HL-60 (cell line): ENCODE data around the gene MACROD1.

Source experiments
- DNase-seq, 2 experiments: peaks; one replicate each; pipeline ENCODE4 v3.0.0-alpha.2; 2010 to 2020; ENCODE audit warnings: low read depth in 1 of 2, low spot score in 1 of 2
- H3K27ac ChIP-seq: fragments of 250-450 bp; sonication (Bioruptor Pico); replicated peaks from 2 replicates; pipeline ENCODE4 v1.5.1; 2020; ENCODE audit warnings: mild to moderate bottlenecking, moderate library complexity
- H3K27me3 ChIP-seq: fragments of 250-450 bp; sonication (Bioruptor Pico); 2 replicates; pipeline ENCODE4 v1.5.1; 2021; ENCODE audit warnings: mild to moderate bottlenecking, moderate library complexity; ENCODE audit not compliant: insufficient read depth, poor library complexity, severe bottlenecking
- H3K4me3 ChIP-seq: replicated peaks from 2 replicates; pipeline ENCODE4 v1.5.1; 2011; ENCODE audit warnings: mild to moderate bottlenecking, control low read depth, low read length; ENCODE audit not compliant: insufficient read depth
- GABPA ChIP-seq: IDR thresholded peaks from 2 replicates; pipeline ENCODE4 v1.6.1; 2012; ENCODE audit warnings: low read depth
- POLR2AphosphoS5 ChIP-seq: IDR thresholded peaks from 2 replicates; pipeline ENCODE4 v1.6.1; 2012; ENCODE audit warnings: low read depth
- SPI1 ChIP-seq: IDR thresholded peaks from 2 replicates; pipeline ENCODE4 v1.6.1; 2012; ENCODE audit warnings: low read depth, mild to moderate bottlenecking, borderline replicate concordance
- TF ChIP-seq, protein P1 (sequence below): IDR thresholded peaks from 2 replicates; pipeline ENCODE4 v1.6.1; 2012; ENCODE audit warnings: low read depth; ENCODE audit not compliant: insufficient replicate concordance
- TF ChIP-seq, protein P2 (sequence below): IDR thresholded peaks from one replicate; pipeline ENCODE4 v1.5.1; 2011; ENCODE audit warnings: low read length, control low read depth, inconsistent platforms; ENCODE audit not compliant: insufficient read depth

The MACROD1 gene

DNA sequence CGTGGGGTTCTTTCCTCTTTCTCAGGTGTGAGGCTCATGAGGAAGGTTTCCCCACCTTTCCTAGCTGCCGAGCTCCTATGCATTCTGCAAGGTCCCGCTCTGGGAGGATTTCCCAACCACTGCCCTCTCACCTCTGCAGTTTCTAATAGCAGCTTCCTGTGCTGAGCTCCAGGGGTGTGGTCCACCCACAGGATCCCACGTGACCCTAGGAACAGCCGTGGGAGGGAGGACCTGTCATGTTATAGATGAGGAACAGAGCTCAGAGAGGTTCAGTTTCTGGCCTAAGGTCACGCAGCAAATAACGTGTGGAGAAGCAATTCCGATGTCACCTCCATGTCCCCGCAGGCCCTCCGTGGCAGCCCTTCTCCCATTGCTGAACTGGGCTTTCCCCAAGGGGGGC is 91.7 kb downstream of the MACROD1 start:
- Histone ChIP-seq H3K4me3 (no peak overlapping the region), H3K27me3 (no peaks in the 10 kb centered on the region), H3K27ac (no peak overlapping the region)
- no peak for TF ChIP-seq GABPA
- TF ChIP-seq, protein P1, sequence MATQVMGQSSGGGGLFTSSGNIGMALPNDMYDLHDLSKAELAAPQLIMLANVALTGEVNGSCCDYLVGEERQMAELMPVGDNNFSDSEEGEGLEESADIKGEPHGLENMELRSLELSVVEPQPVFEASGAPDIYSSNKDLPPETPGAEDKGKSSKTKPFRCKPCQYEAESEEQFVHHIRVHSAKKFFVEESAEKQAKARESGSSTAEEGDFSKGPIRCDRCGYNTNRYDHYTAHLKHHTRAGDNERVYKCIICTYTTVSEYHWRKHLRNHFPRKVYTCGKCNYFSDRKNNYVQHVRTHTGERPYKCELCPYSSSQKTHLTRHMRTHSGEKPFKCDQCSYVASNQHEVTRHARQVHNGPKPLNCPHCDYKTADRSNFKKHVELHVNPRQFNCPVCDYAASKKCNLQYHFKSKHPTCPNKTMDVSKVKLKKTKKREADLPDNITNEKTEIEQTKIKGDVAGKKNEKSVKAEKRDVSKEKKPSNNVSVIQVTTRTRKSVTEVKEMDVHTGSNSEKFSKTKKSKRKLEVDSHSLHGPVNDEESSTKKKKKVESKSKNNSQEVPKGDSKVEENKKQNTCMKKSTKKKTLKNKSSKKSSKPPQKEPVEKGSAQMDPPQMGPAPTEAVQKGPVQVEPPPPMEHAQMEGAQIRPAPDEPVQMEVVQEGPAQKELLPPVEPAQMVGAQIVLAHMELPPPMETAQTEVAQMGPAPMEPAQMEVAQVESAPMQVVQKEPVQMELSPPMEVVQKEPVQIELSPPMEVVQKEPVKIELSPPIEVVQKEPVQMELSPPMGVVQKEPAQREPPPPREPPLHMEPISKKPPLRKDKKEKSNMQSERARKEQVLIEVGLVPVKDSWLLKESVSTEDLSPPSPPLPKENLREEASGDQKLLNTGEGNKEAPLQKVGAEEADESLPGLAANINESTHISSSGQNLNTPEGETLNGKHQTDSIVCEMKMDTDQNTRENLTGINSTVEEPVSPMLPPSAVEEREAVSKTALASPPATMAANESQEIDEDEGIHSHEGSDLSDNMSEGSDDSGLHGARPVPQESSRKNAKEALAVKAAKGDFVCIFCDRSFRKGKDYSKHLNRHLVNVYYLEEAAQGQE: no peak
- no peak for TF ChIP-seq SPI1
- TF ChIP-seq, protein P2, sequence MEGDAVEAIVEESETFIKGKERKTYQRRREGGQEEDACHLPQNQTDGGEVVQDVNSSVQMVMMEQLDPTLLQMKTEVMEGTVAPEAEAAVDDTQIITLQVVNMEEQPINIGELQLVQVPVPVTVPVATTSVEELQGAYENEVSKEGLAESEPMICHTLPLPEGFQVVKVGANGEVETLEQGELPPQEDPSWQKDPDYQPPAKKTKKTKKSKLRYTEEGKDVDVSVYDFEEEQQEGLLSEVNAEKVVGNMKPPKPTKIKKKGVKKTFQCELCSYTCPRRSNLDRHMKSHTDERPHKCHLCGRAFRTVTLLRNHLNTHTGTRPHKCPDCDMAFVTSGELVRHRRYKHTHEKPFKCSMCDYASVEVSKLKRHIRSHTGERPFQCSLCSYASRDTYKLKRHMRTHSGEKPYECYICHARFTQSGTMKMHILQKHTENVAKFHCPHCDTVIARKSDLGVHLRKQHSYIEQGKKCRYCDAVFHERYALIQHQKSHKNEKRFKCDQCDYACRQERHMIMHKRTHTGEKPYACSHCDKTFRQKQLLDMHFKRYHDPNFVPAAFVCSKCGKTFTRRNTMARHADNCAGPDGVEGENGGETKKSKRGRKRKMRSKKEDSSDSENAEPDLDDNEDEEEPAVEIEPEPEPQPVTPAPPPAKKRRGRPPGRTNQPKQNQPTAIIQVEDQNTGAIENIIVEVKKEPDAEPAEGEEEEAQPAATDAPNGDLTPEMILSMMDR: no peak
- no peak for TF ChIP-seq POLR2AphosphoS5
- peak; percentile 72 to 85 for DNase-seq

DNA sequence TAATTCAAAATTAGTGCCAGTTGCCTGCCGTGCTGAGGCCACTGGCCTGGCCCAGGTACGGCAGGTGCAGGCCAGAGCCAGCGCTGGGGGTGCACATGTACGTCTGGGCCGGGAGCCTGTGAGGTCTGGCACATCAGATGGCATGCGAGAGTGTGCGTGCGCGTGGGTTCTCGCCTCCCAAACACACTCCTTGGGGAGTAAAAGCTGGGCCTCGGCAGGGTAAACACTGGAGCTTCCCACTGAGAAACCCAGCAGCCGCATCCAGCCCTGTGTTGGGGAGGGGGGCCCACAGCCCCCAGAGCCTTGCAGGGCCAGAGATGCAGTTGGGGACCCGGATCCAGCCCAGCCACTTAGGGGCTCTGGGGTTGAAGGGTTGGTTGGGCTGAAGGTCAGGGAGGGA is 92.4 kb downstream of the MACROD1 start:
- no peaks in the 10 kb centered on the region for H3K27me3 ChIP-seq
- no peak for TF ChIP-seq GABPA
- no peak for TF ChIP-seq SPI1
- TF ChIP-seq, protein P1: no peak
- TF ChIP-seq, protein P2: no peak
- no peak for TF ChIP-seq POLR2AphosphoS5
- no peak overlapping the region for H3K4me3 ChIP-seq
- no peak for DNase-seq
- no peak overlapping the region for H3K27ac ChIP-seq

DNA sequence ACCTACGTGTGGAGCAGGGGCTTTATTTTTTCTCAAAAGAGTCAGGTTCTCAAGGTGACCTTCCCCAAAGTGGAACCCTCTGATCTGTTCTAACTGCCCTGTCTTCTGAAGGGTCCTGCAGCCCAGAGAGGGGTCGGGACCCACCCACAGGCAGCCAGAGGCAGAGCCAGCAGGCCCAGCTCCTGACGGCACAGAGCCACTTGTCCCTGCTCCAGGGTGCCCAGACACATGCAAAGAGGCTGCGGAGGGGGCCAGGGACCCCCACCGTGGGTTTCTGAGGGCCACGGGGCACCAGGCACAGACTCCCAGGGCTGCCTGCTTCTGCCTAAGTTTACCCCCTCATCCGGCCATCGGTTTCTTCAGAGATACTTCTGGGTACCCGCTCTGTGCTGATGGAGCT is 93.0 kb downstream of the MACROD1 start:
- Histone ChIP-seq H3K27me3 (no peaks in the 10 kb centered on the region), H3K4me3 (no peak overlapping the region)
- TF ChIP-seq SPI1 (no peak), GABPA (no peak), POLR2AphosphoS5 (no peak)
- TF ChIP-seq, protein P2: no peak
- TF ChIP-seq, protein P1: no peak

More for the DNA sequence above, 93.0 kb downstream of the MACROD1 start:
- DNase-seq: no peak
- H3K27ac ChIP-seq: no peak overlapping the region
